Endothelial cell of umbilical vein (primary cell): ENCODE results near the gene GATA2. TPM values are rescaled to one million over a fixed set of nuclear protein-coding genes. Genes with fewer than 3 reads are reported as not detected.

Source experiments
- BruUV-seq: library from RNA; stranded (reverse); fragments of 400-500 nt; replicated peaks from 2 replicates; lab custom pipeline; 2021; lab: Mats Ljungman, UMichigan
- CTCF ChIA-PET: fragments of 300-600, 350-600 bp; sonication (Branson Sonifier 250); formaldehyde crosslinking; loops from one replicate; lab custom pipeline; 2021; ENCODE audit warnings: antibody characterized with exemption, inconsistent platforms; lab: Charles Lee
- POLR2A ChIA-PET: fragments of 300-600, 350-600 bp; sonication (Branson Sonifier 250); formaldehyde crosslinking; loops from one replicate; lab custom pipeline; 2021; ENCODE audit warnings: antibody characterized with exemption, inconsistent platforms; lab: Charles Lee
- DNase-seq: peaks from one replicate; pipeline ENCODE4 v3.0.0-alpha.2; 2011; ENCODE audit warnings: low read depth, low spot score
- FAIRE-seq: peaks from 2 replicates; lab custom pipeline; 2011; peaks lifted over from hg19 to GRCh38; lab: Jason Lieb, UNC
- H2AFZ ChIP-seq: 2 replicates; pipeline ENCODE4 v1.6.0; 2012; ENCODE audit warnings: low read depth, low read length, control low read depth, inconsistent platforms
- H3K27ac ChIP-seq: 2 replicates; pipeline ENCODE4 v1.5.1; 2011; ENCODE audit warnings: low read depth, mild to moderate bottlenecking, control low read depth, low read length, moderate library complexity; ENCODE audit not compliant: insufficient read depth
- H3K27me3 ChIP-seq, 2 experiments: 2 replicates each; pipeline versions ENCODE4 v1.6.0 to v1.6.1; 2011; ENCODE audit warnings: low read length in 2 of 2, mixed read lengths in 1 of 2; ENCODE audit not compliant: control insufficient read depth in 2 of 2, insufficient read depth in 2 of 2
- H3K36me3 ChIP-seq, 2 experiments: 2 replicates in 1 of 2; 3 replicates in 1 of 2; pipeline ENCODE4 v1.5.1; 2011; ENCODE audit warnings: low read length in 2 of 2, mild to moderate bottlenecking in 1 of 2, moderate library complexity in 1 of 2; ENCODE audit not compliant: control insufficient read depth in 2 of 2, insufficient read depth in 2 of 2; ENCODE audit errors: extremely low read depth in 1 of 2
- H3K4me1 ChIP-seq: 3 replicates; pipeline ENCODE4 v1.5.1; 2011; ENCODE audit warnings: mild to moderate bottlenecking, low read length; ENCODE audit not compliant: control insufficient read depth, insufficient read depth; ENCODE audit errors: extremely low read depth
- H3K4me2 ChIP-seq: 2 replicates; pipeline ENCODE4 v1.6.1; 2011; ENCODE audit warnings: low read length, control low read depth, mixed read lengths; ENCODE audit not compliant: insufficient read depth
- H3K4me3 ChIP-seq, 3 experiments: fragments of 200-600 bp in 1 of 3; sonication (generic), shearing (Covaris generic) in 1 of 3; replicated peaks in 1 of 3; 2 replicates each; pipeline ENCODE4 v1.5.1; 2011 to 2016; ENCODE audit warnings: control low read depth in 3 of 3, low read length in 3 of 3, mild to moderate bottlenecking in 2 of 3, inconsistent platforms in 1 of 3, low read depth in 1 of 3, moderate library complexity in 1 of 3; ENCODE audit not compliant: insufficient read depth in 1 of 3
- H3K79me2 ChIP-seq: 2 replicates; pipeline ENCODE4 v1.6.0; 2012; ENCODE audit warnings: low read length, inconsistent platforms; ENCODE audit not compliant: control insufficient read depth, insufficient read depth
- H3K9ac ChIP-seq: replicated peaks from 2 replicates; pipeline ENCODE3; 2011; ENCODE audit warnings: low read length, control low read depth; ENCODE audit not compliant: insufficient read depth; ENCODE audit errors: extremely low read depth
- H3K9me1 ChIP-seq: replicated peaks from 3 replicates; pipeline ENCODE4 v1.6.0; 2011; ENCODE audit warnings: mild to moderate bottlenecking, low read length; ENCODE audit not compliant: control insufficient read depth, insufficient read depth; ENCODE audit errors: extremely low read depth
- H3K9me3 ChIP-seq: replicated peaks from 2 replicates; pipeline ENCODE4 v1.5.1; 2012; ENCODE audit warnings: low read length, inconsistent platforms; ENCODE audit not compliant: control insufficient read depth, insufficient read depth
- H4K20me1 ChIP-seq: replicated peaks from 2 replicates; pipeline ENCODE3; 2011; ENCODE audit warnings: mild to moderate bottlenecking, low read length; ENCODE audit not compliant: control insufficient read depth, insufficient read depth; ENCODE audit errors: extremely low read depth
- CTCF ChIP-seq, 2 donors: IDR thresholded peaks; 1 replicate in 1 of 2; 2 replicates in 1 of 2; pipeline ENCODE4 v1.5.1; 2011; ENCODE audit warnings: low read length in 2 of 2, mild to moderate bottlenecking in 2 of 2, moderate library complexity in 2 of 2, control low read depth in 1 of 2, inconsistent platforms in 1 of 2, low read depth in 1 of 2; ENCODE audit not compliant: insufficient read depth in 1 of 2; ENCODE audit errors: extremely low read depth in 1 of 2
- FOS ChIP-seq: IDR thresholded peaks from 2 replicates; pipeline ENCODE4 v1.6.1; 2011; ENCODE audit warnings: mild to moderate bottlenecking, low read length, moderate library complexity, borderline replicate concordance; ENCODE audit not compliant: insufficient read depth
- GATA2 ChIP-seq: IDR thresholded peaks from 2 replicates; pipeline ENCODE4 v1.7.0; 2011; ENCODE audit warnings: low read depth, mild to moderate bottlenecking, moderate library complexity, mixed read lengths, low read length; ENCODE audit not compliant: insufficient read length, insufficient read depth
- JUN ChIP-seq: IDR thresholded peaks from 2 replicates; pipeline ENCODE4 v1.6.1; 2011; ENCODE audit warnings: borderline replicate concordance, low read depth; ENCODE audit not compliant: insufficient read length, insufficient read depth
- POLR2A ChIP-seq: IDR thresholded peaks from 2 replicates; pipeline ENCODE4 v1.6.1; 2012; ENCODE audit warnings: low read depth, mild to moderate bottlenecking, control low read depth, low read length
- POLR2AphosphoS5 ChIP-seq: IDR thresholded peaks from 2 replicates; pipeline ENCODE4 v1.6.1; 2012; ENCODE audit warnings: low read depth, mild to moderate bottlenecking, control low read depth, low read length, moderate library complexity; ENCODE audit not compliant: insufficient read depth
- dilution Hi-C: fragments of 300-500 bp; cut with MboI; formaldehyde crosslinking; loops from one replicate; pipeline ENCODE4 v1.15.0; 2019; ENCODE audit warnings: low sequenced_read_pairs; ENCODE audit not compliant: extremely low pct_ligation_motif_present
- intact Hi-C: fragments of 100-400 bp; cut with micrococcal nuclease; formaldehyde crosslinking; loops from one replicate; pipeline ENCODE4 v1.10.0; 2022
- polyA plus RNA-seq, 4 experiments: library from polyadenylated mRNA; depleted of rRNA in 3 of 4; stranded (reverse) in 3 of 4; unstranded in 1 of 4; fragments of >200 nt; gene quantifications; 2 replicates each; pipeline versions ENCODE4 v1.2.1 to v1.2.3, GENCODE V29; 2011 to 2012; ENCODE audit warnings: missing spikeins in 1 of 4
- total RNA-seq: library from RNA; stranded (reverse); gene quantifications from 2 replicates; pipeline ENCODE4 v1.2.3, GENCODE V29; 2021

The GATA2 gene
- total and polyA plus RNA-seq, 2 donors (not counting 3 experiments of a cell fraction or from before 2014, with no cell fraction given), result 28.8 to 62.2 TPM

DNA sequence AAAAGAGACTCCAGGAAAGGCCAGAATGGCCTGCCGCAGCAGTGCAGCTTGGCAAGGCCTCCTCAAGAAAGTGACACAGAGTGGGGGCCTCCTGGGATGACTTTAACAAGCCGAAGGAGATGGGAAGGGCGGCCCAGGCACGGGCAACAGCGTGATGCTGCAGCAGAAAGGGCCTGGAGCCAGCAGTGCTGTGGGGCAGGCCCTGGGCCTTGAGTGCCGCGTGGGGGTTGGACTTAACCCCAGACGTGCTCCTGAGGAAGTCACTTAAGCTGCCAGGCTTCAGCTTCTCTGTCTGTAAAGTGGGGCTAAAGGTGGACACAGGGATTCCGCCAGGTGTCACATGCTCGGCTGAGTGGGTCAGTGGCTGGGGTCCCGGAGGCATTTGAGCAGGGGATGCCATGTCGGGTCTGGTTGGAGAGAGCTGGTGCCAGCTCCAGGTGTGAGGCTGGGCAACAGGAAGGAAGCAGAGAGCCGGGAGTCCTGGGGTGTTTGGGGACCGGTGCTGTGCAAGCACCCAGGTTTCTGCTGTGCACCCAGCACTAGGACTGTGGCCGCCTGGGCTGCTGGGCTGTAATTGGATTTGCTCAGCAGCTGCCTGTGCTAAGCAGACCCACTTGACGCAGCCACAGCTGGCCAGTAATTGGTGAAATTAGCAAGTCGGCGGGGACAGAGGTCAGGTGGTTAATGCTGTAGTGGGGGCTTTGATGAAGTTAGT is 34.1 kb downstream of the GATA2 start:
- intact Hi-C loops (no loop called here), dilution Hi-C loops (no loop called here)
- ChIA-PET CTCF (interaction anchor here (1.1 to 1.5 kb wide), 3 partner anchors 10 to 46 kb away, joined by 3 to 5 read pairs (median 5); no protein-coding TSS in a partner anchor), POLR2A (no interaction called here)
- H3K9me3 ChIP-seq, result no peaks in the 10 kb centered on the region
- no peak for FAIRE-seq
- H3K9me1 ChIP-seq, result no peaks in the 10 kb centered on the region
- no peak overlapping the region for H3K4me2 ChIP-seq
- H4K20me1 ChIP-seq, result no peaks in the 10 kb centered on the region
- no peak for DNase-seq
- no peak overlapping the region for H2AFZ ChIP-seq
- no peak overlapping the region for H3K27ac ChIP-seq
- H3K4me3 ChIP-seq, result no peak overlapping the region
- H3K9ac ChIP-seq, result no peak overlapping the region
- H3K27me3 ChIP-seq, result peaks cover 5 to 23% of the 10 kb centered on the region in 2 experiments
- no peaks in the 10 kb centered on the region for H3K36me3 ChIP-seq
- no TSS peak for BruUV-seq
- H3K79me2 ChIP-seq, result no peaks in the 10 kb centered on the region
- TF ChIP-seq POLR2AphosphoS5, result no peak
- TF ChIP-seq CTCF (IDR thresholded peaks at IDR 0.05; ENCODE audit: extremely low read depth in 1 of 2, insufficient read depth in 1 of 2, low read depth in 1 of 2, low read length in 2 of 2), result no peak
- no peak for TF ChIP-seq FOS
- TF ChIP-seq JUN, result no peak
- TF ChIP-seq POLR2A, result no peak
- no peak for TF ChIP-seq GATA2
- H3K4me1 ChIP-seq, result no peaks in the 10 kb centered on the region
